HEK293T (cell line): ENCODE data around the gene SMYD4.
"Not testable (repeated sequence)": the region's sequence is repeated elsewhere in the genome, so short reads cannot be mapped to it uniquely, and the experiment has no call there.

Experiments used
- CTCF ChIA-PET: fragments of 350-600 bp; formaldehyde crosslinking; extraction: SDS; loops from one replicate; lab custom pipeline; 2021; ENCODE audit warnings: antibody characterized with exemption, inconsistent platforms; lab: Yijun Ruan, JAX
- POLR2A ChIA-PET: fragments of 350-600 bp; formaldehyde crosslinking; extraction: SDS; loops from one replicate; lab custom pipeline; 2020; ENCODE audit warnings: antibody characterized with exemption, inconsistent platforms; lab: Yijun Ruan, JAX
- DNase-seq: peaks from one replicate; pipeline ENCODE4 v3.0.0; 2012; ENCODE audit warnings: mixed read lengths; ENCODE audit errors: extremely low spot score
- ARNT ChIP-seq: fragments of 450-650 bp; IDR thresholded peaks from 2 replicates; pipeline ENCODE4 v1.6.1; 2017; ENCODE audit warnings: mild to moderate bottlenecking
- BHLHE40 ChIP-seq: fragments of 450-650 bp; IDR thresholded peaks from 2 replicates; pipeline ENCODE4 v1.6.1; 2016; ENCODE audit warnings: mild to moderate bottlenecking, moderate library complexity, borderline replicate concordance
- CTBP1 ChIP-seq: fragments of 450-650 bp; IDR thresholded peaks from 2 replicates; pipeline ENCODE4 v1.6.1; 2016; ENCODE audit warnings: borderline replicate concordance
- ELF4 ChIP-seq: fragments of 450-650 bp; IDR thresholded peaks from 2 replicates; pipeline ENCODE4 v1.6.1; 2017; ENCODE audit warnings: antibody characterized with exemption
- FOXA1 ChIP-seq: fragments of 450-650 bp; IDR thresholded peaks from 2 replicates; pipeline ENCODE4 v1.6.1; 2016; ENCODE audit warnings: mild to moderate bottlenecking
- FOXK2 ChIP-seq: fragments of 450-650 bp; IDR thresholded peaks from 2 replicates; pipeline ENCODE4 v1.6.1; 2016; ENCODE audit warnings: mild to moderate bottlenecking
- FOXM1 ChIP-seq: fragments of 450-650 bp; IDR thresholded peaks from 2 replicates; pipeline ENCODE4 v1.6.1; 2017; ENCODE audit warnings: mild to moderate bottlenecking, borderline replicate concordance
- HDGF ChIP-seq: fragments of 450-650 bp; IDR thresholded peaks from 2 replicates; pipeline ENCODE4 v1.6.1; 2017; ENCODE audit warnings: antibody characterized with exemption, borderline replicate concordance
- L3MBTL2 ChIP-seq: fragments of 450-650 bp; conservative IDR thresholded peaks from 2 replicates; pipeline ENCODE4 v1.6.1; 2016; ENCODE audit warnings: mild to moderate bottlenecking
- LEF1 ChIP-seq: fragments of 450-650 bp; IDR thresholded peaks from 2 replicates; pipeline ENCODE4 v1.6.1; 2017; ENCODE audit warnings: mild to moderate bottlenecking, borderline replicate concordance
- NFRKB ChIP-seq: fragments of 450-650 bp; IDR thresholded peaks from 2 replicates; pipeline ENCODE4 v1.6.1; 2016; ENCODE audit warnings: mild to moderate bottlenecking, moderate library complexity
- PKNOX1 ChIP-seq: fragments of 450-650 bp; IDR thresholded peaks from 2 replicates; pipeline ENCODE4 v1.6.1; 2016
- SP1 ChIP-seq: fragments of 450-650 bp; IDR thresholded peaks from 2 replicates; pipeline ENCODE4 v1.6.1; 2017
- SUZ12 ChIP-seq: fragments of 450-650 bp; IDR thresholded peaks from 2 replicates; pipeline ENCODE4 v1.6.1; 2016; ENCODE audit warnings: mild to moderate bottlenecking
- TARDBP ChIP-seq: fragments of 450-650 bp; IDR thresholded peaks from 2 replicates; pipeline ENCODE4 v1.6.1; 2016
- ZNF384 ChIP-seq: fragments of 450-650 bp; IDR thresholded peaks from 2 replicates; pipeline ENCODE4 v1.6.1; 2016

Gene SMYD4

GRCh38 chr17:1802429-1802828 is 27.3 kb downstream of the SMYD4 start:
- no peak for DNase-seq
- ChIA-PET CTCF (no interaction called here), POLR2A (no interaction called here)
- TF ChIP-seq FOXM1 (no peak), HDGF (no peak), L3MBTL2 (no peak), CTBP1 (no peak), ARNT (no peak), NFRKB (no peak), SP1 (no peak), ZNF384 (no peak), FOXK2 (no peak), FOXA1 (no peak), SUZ12 (no peak), LEF1 (no peak), PKNOX1 (no peak), ELF4 (no peak), TARDBP (no peak), BHLHE40 (no peak)

GRCh38 chr17:1800712-1801111 is 29.0 kb downstream of the SMYD4 start:
- no peak for DNase-seq
- CTCF ChIA-PET: interaction anchor here (0.6 kb wide), 1 partner anchor 84 kb away, joined by 3 read pairs; no protein-coding TSS in a partner anchor
- TF ChIP-seq SUZ12 (no peak), L3MBTL2 (no peak)
- POLR2A ChIA-PET: no interaction called here

- ChIA-PET POLR2A (no interaction called here), CTCF (no interaction called here)
- no peak for DNase-seq
- TF ChIP-seq ARNT: no peak
- TF ChIP-seq L3MBTL2: no peak
- TF ChIP-seq NFRKB: no peak
- TF ChIP-seq FOXM1: no peak
- TF ChIP-seq ZNF384: no peak
- no peak for TF ChIP-seq TARDBP
- no peak for TF ChIP-seq HDGF
- no peak for TF ChIP-seq SP1
- TF ChIP-seq LEF1: no peak
- no peak for TF ChIP-seq ELF4
- no peak for TF ChIP-seq FOXK2
- no peak for TF ChIP-seq BHLHE40
- no peak for TF ChIP-seq SUZ12
- TF ChIP-seq PKNOX1: no peak
These were observed 29.5 kb downstream of the SMYD4 start for GRCh38 chr17:1800240-1800639.

GRCh38 chr17:1797846-1798245 is 31.9 kb downstream of the SMYD4 start:
- POLR2A ChIA-PET: interaction anchor here (1.3 kb wide), 1 partner anchor 81 kb away, joined by 5 read pairs; no protein-coding TSS in a partner anchor
- CTCF ChIA-PET, DNase-seq: not testable (repeated sequence)

- no peak for TF ChIP-seq SUZ12
- no peak for TF ChIP-seq TARDBP
- TF ChIP-seq CTBP1: no peak
- ChIA-PET POLR2A (interaction anchor here (1.3 kb wide), 1 partner anchor 81 kb away, joined by 5 read pairs; no protein-coding TSS in a partner anchor), CTCF (interaction anchor here (0.5 kb wide), 1 partner anchor 9 kb away, joined by 3 read pairs; no protein-coding TSS in a partner anchor)
- DNase-seq: no peak
These were observed 32.4 kb downstream of the SMYD4 start for GRCh38 chr17:1797323-1797722.

GRCh38 chr17:1796800-1797199 is 32.9 kb downstream of the SMYD4 start:
- TF ChIP-seq NFRKB (no peak), L3MBTL2 (no peak), ARNT (no peak), PKNOX1 (no peak), ZNF384 (no peak), LEF1 (no peak), FOXK2 (no peak), SUZ12 (no peak), FOXA1 (no peak), TARDBP (no peak), BHLHE40 (no peak), HDGF (no peak), ELF4 (no peak)

GRCh38 chr17:1793447-1793806 is 36.3 kb downstream of the SMYD4 start:
- ChIA-PET POLR2A (interaction anchor here (1.2 to 1.6 kb wide), 2 partner anchors 36 kb away, joined by 3 to 8 read pairs; partner anchors contain the start of genes RPA1 and SMYD4), CTCF (interaction anchor here (1.1 to 1.3 kb wide), 2 partner anchors 20 to 77 kb away, joined by 3 to 5 read pairs; no protein-coding TSS in a partner anchor)
- TF ChIP-seq HDGF (no peak), TARDBP (no peak), NFRKB (no peak), SP1 (no peak), PKNOX1 (no peak), FOXM1 (no peak), BHLHE40 (no peak), LEF1 (no peak)
- DNase-seq: no peak

More at GRCh38 chr17:1796800-1797199, 32.9 kb downstream of the SMYD4 start:
- no peak for DNase-seq
- ChIA-PET CTCF (interaction anchor here (0.5 kb wide), 1 partner anchor 8 kb away, joined by 3 read pairs; no protein-coding TSS in a partner anchor), POLR2A (interaction anchor here (0.6 to 1.3 kb wide), 2 partner anchors 33 to 80 kb away, joined by 3 to 5 read pairs; partner anchors contain the start of genes RPA1 and SMYD4)
